Adrenal gland (tissue), 5 donors: Measurements from ENCODE around the gene CAMTA2.

Experiments
- POLR2A ChIP-seq, 2 donors: fragments of 450-650 bp; IDR thresholded peaks; one replicate each; pipeline ENCODE4 v1.6.1; 2017; ENCODE audit warnings: antibody characterized with exemption in 2 of 2, mild to moderate bottlenecking in 2 of 2, moderate library complexity in 1 of 2
- TF ChIP-seq, protein P1 (sequence below), 6 experiments: fragments of 450-650 bp in 4 of 6; fragments of 200-600 bp in 2 of 6; sonication (generic) in 1 of 6; IDR thresholded peaks; 1 replicate in 5 of 6; 2 replicates in 1 of 6; pipeline versions ENCODE4 v1.5.1 to v1.8.0; 2016 to 2021; ENCODE audit warnings: antibody characterized with exemption in 6 of 6, mild to moderate bottlenecking in 2 of 6, moderate library complexity in 1 of 6
- donor health status: DM: no; HTN: no; CAD: no.

DNA sequence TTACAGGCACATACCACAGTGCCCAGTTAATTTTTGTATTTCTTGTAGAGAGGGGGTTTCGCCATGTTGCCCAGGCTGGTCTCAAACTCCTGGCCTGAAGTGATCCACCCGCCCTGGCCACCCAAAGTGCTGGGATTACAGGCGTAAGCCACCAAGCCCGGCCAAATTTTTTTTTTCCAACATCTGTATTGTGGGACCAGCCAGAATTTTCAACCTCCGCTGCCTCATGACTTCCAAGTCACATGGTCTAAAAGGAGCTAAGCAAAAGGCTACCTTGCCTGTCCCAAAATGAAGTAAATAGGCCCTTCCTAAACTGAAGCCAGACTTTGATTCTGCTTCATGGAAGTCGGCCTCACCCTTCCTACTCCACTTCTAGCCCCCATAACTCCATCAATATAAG, 15.6 kb downstream of the CAMTA2 start:
- TF ChIP-seq POLR2A (IDR thresholded peaks at IDR 0.05), result no peak
- TF ChIP-seq, protein P1, sequence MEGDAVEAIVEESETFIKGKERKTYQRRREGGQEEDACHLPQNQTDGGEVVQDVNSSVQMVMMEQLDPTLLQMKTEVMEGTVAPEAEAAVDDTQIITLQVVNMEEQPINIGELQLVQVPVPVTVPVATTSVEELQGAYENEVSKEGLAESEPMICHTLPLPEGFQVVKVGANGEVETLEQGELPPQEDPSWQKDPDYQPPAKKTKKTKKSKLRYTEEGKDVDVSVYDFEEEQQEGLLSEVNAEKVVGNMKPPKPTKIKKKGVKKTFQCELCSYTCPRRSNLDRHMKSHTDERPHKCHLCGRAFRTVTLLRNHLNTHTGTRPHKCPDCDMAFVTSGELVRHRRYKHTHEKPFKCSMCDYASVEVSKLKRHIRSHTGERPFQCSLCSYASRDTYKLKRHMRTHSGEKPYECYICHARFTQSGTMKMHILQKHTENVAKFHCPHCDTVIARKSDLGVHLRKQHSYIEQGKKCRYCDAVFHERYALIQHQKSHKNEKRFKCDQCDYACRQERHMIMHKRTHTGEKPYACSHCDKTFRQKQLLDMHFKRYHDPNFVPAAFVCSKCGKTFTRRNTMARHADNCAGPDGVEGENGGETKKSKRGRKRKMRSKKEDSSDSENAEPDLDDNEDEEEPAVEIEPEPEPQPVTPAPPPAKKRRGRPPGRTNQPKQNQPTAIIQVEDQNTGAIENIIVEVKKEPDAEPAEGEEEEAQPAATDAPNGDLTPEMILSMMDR (IDR thresholded peaks at IDR 0.05), result no peak
